DOHH2 (cell line): ENCODE measurements around the gene DCDC2.

Source experiments
- H3F3A ChIP-seq: fragments of 200-600 bp; sonication (generic), shearing (Covaris generic); 2 replicates; pipeline ENCODE4 v1.6.0; 2016; ENCODE audit warnings: antibody characterized with exemption, mild to moderate bottlenecking; ENCODE audit not compliant: control insufficient read depth, insufficient read depth
- H3K27ac ChIP-seq: fragments of 200-600 bp; sonication (generic); 2 replicates; pipeline ENCODE4 v1.5.1; 2014; ENCODE audit warnings: low read depth, mild to moderate bottlenecking, low read length, moderate library complexity
- H3K27me3 ChIP-seq: fragments of 200-600 bp; sonication (generic); 2 replicates; pipeline ENCODE4 v1.6.1; 2014; ENCODE audit warnings: mild to moderate bottlenecking, low read length, mixed read lengths; ENCODE audit not compliant: control insufficient read depth
- H3K36me3 ChIP-seq: fragments of 200-600 bp; sonication (generic); 2 replicates; pipeline ENCODE4 v1.6.1; 2014; ENCODE audit warnings: mild to moderate bottlenecking, low read length, moderate library complexity, mixed read lengths; ENCODE audit not compliant: control insufficient read depth
- H3K4me1 ChIP-seq: fragments of 200-600 bp; sonication (generic); 2 replicates; pipeline ENCODE4 v1.6.1; 2014; ENCODE audit warnings: mild to moderate bottlenecking, low read length, mixed read lengths; ENCODE audit not compliant: control insufficient read depth
- H3K4me2 ChIP-seq: fragments of 200-600 bp; sonication (generic); 2 replicates; pipeline ENCODE4 v1.6.0; 2014; ENCODE audit warnings: mild to moderate bottlenecking, low read length, moderate library complexity
- H3K4me3 ChIP-seq: fragments of 200-600 bp; sonication (generic); 2 replicates; pipeline ENCODE4 v1.5.1; 2014; ENCODE audit warnings: mild to moderate bottlenecking, low read length, mixed read lengths
- H3K79me2 ChIP-seq: fragments of 200-600 bp; sonication (generic); 2 replicates; pipeline ENCODE4 v1.6.1; 2014; ENCODE audit warnings: mild to moderate bottlenecking, low read length, mixed read lengths; ENCODE audit not compliant: control insufficient read depth
- H3K9me2 ChIP-seq: fragments of 200-600 bp; sonication (generic); replicated peaks from 2 replicates; pipeline ENCODE4 v1.6.1; 2014; ENCODE audit warnings: mild to moderate bottlenecking, low read length, mixed read lengths; ENCODE audit not compliant: control insufficient read depth
- H3K9me3 ChIP-seq: fragments of 200-600 bp; sonication (generic); 2 replicates; pipeline ENCODE4 v1.6.1; 2014; ENCODE audit warnings: antibody characterized with exemption, low read length, mixed read lengths; ENCODE audit not compliant: control insufficient read depth, insufficient read depth
- H4K20me1 ChIP-seq: fragments of 200-600 bp; sonication (generic); 2 replicates; pipeline ENCODE4 v1.6.0; 2014; ENCODE audit warnings: low read depth, mild to moderate bottlenecking, antibody characterized with exemption, low read length, moderate library complexity; ENCODE audit not compliant: control insufficient read depth, insufficient read depth
- EZH2phosphoT487 ChIP-seq: fragments of 200-600 bp; sonication (generic); IDR thresholded peaks from 2 replicates; pipeline ENCODE4 v1.6.1; 2017; ENCODE audit warnings: borderline replicate concordance, mild to moderate bottlenecking, antibody characterized with exemption, low read length, moderate library complexity, mixed read lengths
- TF ChIP-seq, protein P1 (sequence below): fragments of 200-600 bp; sonication (generic); IDR thresholded peaks from one replicate; pipeline ENCODE4 v1.5.1; 2014; ENCODE audit warnings: antibody characterized with exemption, mild to moderate bottlenecking, low read depth, low read length; ENCODE audit not compliant: poor library complexity, severe bottlenecking

The DCDC2 gene

DNA sequence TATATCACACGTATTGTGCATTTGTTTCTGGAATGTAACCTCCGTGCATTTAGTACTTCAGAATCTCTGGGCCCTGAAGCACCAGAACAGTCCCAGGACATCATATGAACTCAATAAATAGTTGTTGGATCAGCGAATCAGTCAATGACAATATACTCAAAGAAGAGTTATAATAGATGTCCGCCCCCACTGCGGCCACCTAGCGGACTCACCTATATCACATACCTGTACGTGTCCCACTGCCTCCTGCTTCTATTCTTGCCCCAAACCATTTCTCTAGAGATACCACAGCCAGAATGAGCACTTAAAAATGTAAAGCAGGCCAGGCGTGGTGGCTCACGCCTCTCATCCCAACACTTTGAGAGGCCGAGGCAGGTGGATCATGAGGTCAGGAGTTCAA is 73.9 kb downstream of the DCDC2 start:
- H3K4me2 ChIP-seq, result peak overlapping the region; percentile 39
- no peak overlapping the region for H3K27ac ChIP-seq

DNA sequence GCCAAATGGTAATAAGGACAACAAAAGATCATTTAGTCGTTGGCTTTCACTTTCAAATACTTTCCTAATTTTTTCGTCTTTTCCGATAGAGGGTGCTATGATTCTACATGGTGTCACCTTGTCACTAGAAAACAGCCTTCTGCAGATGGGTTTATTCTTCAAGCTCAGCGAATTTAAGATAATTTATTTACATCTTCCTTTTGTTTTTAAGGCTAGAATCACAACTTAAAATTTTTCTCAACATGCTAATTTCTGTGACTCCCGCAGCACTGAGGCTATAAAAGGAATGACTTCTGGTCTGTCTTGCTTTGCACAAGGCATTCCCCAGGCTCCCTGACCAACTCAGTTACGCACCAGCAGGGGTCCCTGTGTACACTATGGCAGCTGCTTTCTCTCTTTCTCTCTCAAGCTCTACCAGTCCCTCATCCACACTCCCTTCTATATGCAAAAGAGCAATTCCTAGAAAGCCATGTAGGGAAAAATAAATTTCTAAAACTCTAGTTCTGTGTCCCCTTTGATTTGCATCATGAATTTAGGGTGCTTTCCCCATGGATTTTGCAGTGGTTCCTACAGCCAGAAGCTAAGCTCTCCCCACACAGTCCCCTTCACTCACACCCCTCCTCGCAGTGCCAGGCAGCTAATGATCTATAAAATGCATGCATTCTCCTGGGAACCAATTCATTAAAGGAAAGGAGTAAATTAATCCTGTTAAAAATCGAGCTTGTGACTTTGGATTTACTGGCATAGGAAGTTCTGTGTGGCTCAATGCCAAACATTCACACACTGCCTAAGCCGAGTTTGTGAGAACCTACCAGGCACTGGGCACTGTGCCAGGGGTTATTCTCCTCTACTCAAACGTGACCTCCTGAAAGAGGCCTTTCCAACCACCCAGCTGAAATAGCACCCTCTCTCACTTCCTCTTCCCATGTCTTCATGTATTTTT is 74.5 kb downstream of the DCDC2 start:
- Histone ChIP-seq H3K79me2 (no peaks in the 10 kb centered on the region), H3K9me2 (no peaks in the 10 kb centered on the region), H3F3A (no peaks in the 10 kb centered on the region), H3K4me3 (no peak overlapping the region), H3K4me1 (peaks cover 15% of the 10 kb centered on the region), H3K9me3 (no peaks in the 10 kb centered on the region), H3K27me3 (no peaks in the 10 kb centered on the region; the same call in 1 of the 2 replicates), H3K36me3 (no peaks in the 10 kb centered on the region), H3K27ac (no peak overlapping the region), H4K20me1 (no peaks in the 10 kb centered on the region), H3K4me2 (peak overlapping the region; percentile 39)
- TF ChIP-seq, protein P1, sequence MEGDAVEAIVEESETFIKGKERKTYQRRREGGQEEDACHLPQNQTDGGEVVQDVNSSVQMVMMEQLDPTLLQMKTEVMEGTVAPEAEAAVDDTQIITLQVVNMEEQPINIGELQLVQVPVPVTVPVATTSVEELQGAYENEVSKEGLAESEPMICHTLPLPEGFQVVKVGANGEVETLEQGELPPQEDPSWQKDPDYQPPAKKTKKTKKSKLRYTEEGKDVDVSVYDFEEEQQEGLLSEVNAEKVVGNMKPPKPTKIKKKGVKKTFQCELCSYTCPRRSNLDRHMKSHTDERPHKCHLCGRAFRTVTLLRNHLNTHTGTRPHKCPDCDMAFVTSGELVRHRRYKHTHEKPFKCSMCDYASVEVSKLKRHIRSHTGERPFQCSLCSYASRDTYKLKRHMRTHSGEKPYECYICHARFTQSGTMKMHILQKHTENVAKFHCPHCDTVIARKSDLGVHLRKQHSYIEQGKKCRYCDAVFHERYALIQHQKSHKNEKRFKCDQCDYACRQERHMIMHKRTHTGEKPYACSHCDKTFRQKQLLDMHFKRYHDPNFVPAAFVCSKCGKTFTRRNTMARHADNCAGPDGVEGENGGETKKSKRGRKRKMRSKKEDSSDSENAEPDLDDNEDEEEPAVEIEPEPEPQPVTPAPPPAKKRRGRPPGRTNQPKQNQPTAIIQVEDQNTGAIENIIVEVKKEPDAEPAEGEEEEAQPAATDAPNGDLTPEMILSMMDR, result peak; percentile 80
- no peak for TF ChIP-seq EZH2phosphoT487

More for the DNA sequence above, 73.9 kb downstream of the DCDC2 start:
- no peaks in the 10 kb centered on the region for H3K36me3 ChIP-seq
- H3K9me3 ChIP-seq, result no peaks in the 10 kb centered on the region
- H3K4me3 ChIP-seq, result no peak overlapping the region
- H3K4me1 ChIP-seq, result peaks cover 15% of the 10 kb centered on the region
- no peaks in the 10 kb centered on the region for H3K79me2 ChIP-seq
- no peak for TF ChIP-seq EZH2phosphoT487
- TF ChIP-seq, protein P1, result no peak
- no peaks in the 10 kb centered on the region for H3F3A ChIP-seq
- H3K9me2 ChIP-seq, result no peaks in the 10 kb centered on the region
- H4K20me1 ChIP-seq, result no peaks in the 10 kb centered on the region
- no peaks in the 10 kb centered on the region; the same call in 1 of the 2 replicates for H3K27me3 ChIP-seq

DNA sequence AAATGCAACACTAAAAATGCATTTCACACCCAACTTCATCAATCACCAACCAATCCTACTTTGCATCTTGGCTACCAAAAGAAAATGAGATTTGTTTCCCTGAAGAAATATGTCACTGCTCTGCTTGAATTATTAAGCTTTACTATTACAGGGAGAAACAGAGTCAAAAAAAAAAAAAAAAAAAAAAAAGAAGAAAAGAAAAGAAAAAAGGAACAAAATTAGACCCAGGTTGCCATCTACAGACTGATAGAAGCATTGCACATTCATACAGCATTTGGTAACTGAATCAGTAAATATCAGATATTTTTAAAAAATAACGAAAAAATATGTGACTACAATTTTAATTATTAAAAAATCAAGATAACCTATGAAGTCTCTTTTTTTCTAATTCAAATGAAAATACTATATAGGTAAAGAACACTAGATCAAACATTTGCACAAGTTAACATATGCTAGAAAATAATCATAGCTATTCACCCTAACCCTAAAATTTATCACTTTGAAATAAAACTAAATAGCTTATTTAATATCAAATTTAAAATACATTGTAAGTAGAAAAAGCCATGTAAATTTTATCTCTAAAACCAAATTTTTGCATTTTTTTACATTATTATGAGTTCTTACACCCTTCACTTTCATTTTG is 83.3 kb downstream of the DCDC2 start:
- Histone ChIP-seq H3K36me3 (no peaks in the 10 kb centered on the region), H3K4me1 (no peaks in the 10 kb centered on the region), H3K9me3 (no peaks in the 10 kb centered on the region), H3K79me2 (no peaks in the 10 kb centered on the region), H3K27ac (no peak overlapping the region), H3K4me3 (no peak overlapping the region), H3K4me2 (no peak overlapping the region), H3K27me3 (peaks cover 8% of the 10 kb centered on the region; the same call in 1 of the 2 replicates), H3K9me2 (no peaks in the 10 kb centered on the region), H4K20me1 (no peaks in the 10 kb centered on the region), H3F3A (no peaks in the 10 kb centered on the region)
- TF ChIP-seq, protein P1, result peak; percentile 55
- TF ChIP-seq EZH2phosphoT487, result no peak
